GM23338 (cell line): ENCODE results near the gene SEC61A1.

Experiments
- CTCF ChIP-seq, 2 experiments: fragments of 200-600 bp in 1 of 2; sonication (generic) in 1 of 2; conservative IDR thresholded peaks; 2 replicates each; pipeline versions ENCODE4 v1.5.1 to v1.6.1; 2016 to 2017; ENCODE audit warnings: antibody characterized with exemption in 2 of 2, low read depth in 2 of 2, mild to moderate bottlenecking in 2 of 2, moderate library complexity in 1 of 2
- POLR2AphosphoS5 ChIP-seq: IDR thresholded peaks from 2 replicates; pipeline ENCODE4 v1.6.1; 2016; ENCODE audit warnings: antibody characterized with exemption, low read depth

GRCh38 chr3:128073807-128074206, 21.6 kb downstream of the SEC61A1 start:
- TF ChIP-seq POLR2AphosphoS5 (no peak), CTCF (conservative IDR thresholded peaks at IDR 0.05; ENCODE audit: low read depth in 2 of 2) (no peak)
